ENCODE measurements around the gene CHN1. TPM values are rescaled to one million over a fixed set of nuclear protein-coding genes. Genes with fewer than 3 reads are reported as not detected.

Gene CHN1
- total and polyA plus RNA-seq, 12 donors: 7.6 to 40.0 (median 21.8) TPM

GRCh38 chr2:174902506-174903263 is 102.5 kb downstream of the CHN1 start:
- DNase-seq: no peak
- H3K4me3 ChIP-seq: no peak overlapping the region
- 56 to 68% (median 63%) methylated on average over 3 of the region's 3 CpGs for WGBS, 4 donors
- H3K27me3 ChIP-seq: no peaks in the 10 kb centered on the region
- H3K9me3 ChIP-seq (replicated peaks in 1 of 3): no peaks in the 10 kb centered on the region
- H3K36me3 ChIP-seq (replicated peaks in 1 of 2): no peaks in the 10 kb centered on the region
- no peak for TF ChIP-seq CTCF (IDR thresholded peaks at IDR 0.05)
- TF ChIP-seq POLR2A (IDR thresholded peaks at IDR 0.05): no peak
- H3K4me1 ChIP-seq (replicated peaks in 1 of 2): peaks cover 0 to 7% of the 10 kb centered on the region in 2 donors
- no peak overlapping the region for H3K27ac ChIP-seq
- intact Hi-C loops (cut with DNase I): no loop called here

- intact Hi-C loops (cut with DNase I): no loop called here
- DNase-seq: peak in 2 of 7 donors; percentile 4 to 11
- Histone ChIP-seq H3K9me3 (replicated peaks in 1 of 3) (no peaks in the 10 kb centered on the region), H3K4me1 (replicated peaks in 1 of 2) (peaks cover 0 to 7% of the 10 kb centered on the region in 2 donors), H3K36me3 (replicated peaks in 1 of 2) (no peaks in the 10 kb centered on the region), H3K4me3 (no peak overlapping the region), H3K27ac (peak overlapping the region in 1 of 5 donors; percentile 27), H3K27me3 (no peaks in the 10 kb centered on the region)
- TF ChIP-seq CTCF (IDR thresholded peaks at IDR 0.05): no peak
- TF ChIP-seq POLR2A (IDR thresholded peaks at IDR 0.05): no peak
- 65 to 75% (median 69%) methylated on average over 4 of the region's 4 CpGs for WGBS, 4 donors
Measured at GRCh38 chr2:174901075-174901474, 104.1 kb downstream of the CHN1 start.

- H3K9me3 ChIP-seq (replicated peaks in 1 of 3): no peaks in the 10 kb centered on the region
- H3K4me1 ChIP-seq (replicated peaks in 1 of 2): peaks cover 0 to under 1% of the 10 kb centered on the region in 2 donors
- intact Hi-C loops (cut with DNase I): no loop called here
- no peak for TF ChIP-seq POLR2A (IDR thresholded peaks at IDR 0.05)
- no peak for TF ChIP-seq CTCF (IDR thresholded peaks at IDR 0.05)
- peak overlapping the region in 1 of 5 donors; percentile 9 for H3K27ac ChIP-seq
- H3K36me3 ChIP-seq (replicated peaks in 1 of 2): no peaks in the 10 kb centered on the region
- 37 to 42% (median 40%) methylated on average over 6 of the region's 6 CpGs for whole genome bisulfite sequencing, 4 donors
- H3K27me3 ChIP-seq: no peaks in the 10 kb centered on the region
- H3K4me3 ChIP-seq: peak overlapping the region in 2 of 4 donors; percentile 6 to 33
- no peak for DNase-seq
Measured at GRCh38 chr2:174897286-174897685, 107.9 kb downstream of the CHN1 start.

- no peak overlapping the region for H3K4me3 ChIP-seq
- DNase-seq: no peak
- WGBS, 4 donors: 97 to 98% (median 97%) methylated on average over 1 of the region's 1 CpG
- H3K27me3 ChIP-seq: no peaks in the 10 kb centered on the region
- TF ChIP-seq CTCF (IDR thresholded peaks at IDR 0.05) (no peak), POLR2A (IDR thresholded peaks at IDR 0.05) (no peak)
- no peaks in the 10 kb centered on the region for H3K36me3 ChIP-seq (replicated peaks in 1 of 2)
- intact Hi-C loops (cut with DNase I): no loop called here
- no peak overlapping the region for H3K27ac ChIP-seq
- H3K4me1 ChIP-seq (replicated peaks in 1 of 2): no peaks in the 10 kb centered on the region
- peaks cover 0 to 5% (median 0%) of the 10 kb centered on the region in 3 donors for H3K9me3 ChIP-seq (replicated peaks in 1 of 3)
Measured at GRCh38 chr2:174893018-174893417, 112.2 kb downstream of the CHN1 start.
